ENCODE measurements around the gene SHMT1.

- TF ChIP-seq CTCF (IDR thresholded peaks at IDR 0.05) (no peak), POLR2A (IDR thresholded peaks at IDR 0.05) (no peak)
Measured at GRCh38 chr17:18315562-18315922, 47.8 kb downstream of the SHMT1 start.
